Measurements from ENCODE around the gene OR5C1.
"Not testable (repeated sequence)": the region's sequence is repeated elsewhere in the genome, so short reads cannot be mapped to it uniquely, and the experiment has no call there.

OR5C1 gene

DNA sequence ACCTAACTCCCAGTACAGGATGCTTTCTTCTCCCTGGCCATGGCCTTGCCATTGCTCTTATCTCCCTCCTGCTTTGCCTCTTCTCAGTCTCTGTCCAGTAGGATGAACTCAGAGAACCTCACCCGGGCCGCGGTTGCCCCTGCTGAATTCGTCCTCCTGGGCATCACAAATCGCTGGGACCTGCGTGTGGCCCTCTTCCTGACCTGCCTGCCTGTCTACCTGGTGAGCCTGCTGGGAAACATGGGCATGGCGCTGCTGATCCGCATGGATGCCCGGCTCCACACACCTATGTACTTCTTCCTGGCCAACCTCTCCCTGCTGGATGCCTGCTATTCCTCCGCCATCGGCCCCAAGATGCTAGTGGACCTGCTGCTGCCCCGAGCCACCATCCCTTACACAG, at the start of gene OR5C1:
Gene OR5C1 (plus strand): TSS at position 103 of the 400 bp plus-strand sequence. CDS start 0 bp downstream, at position 103.
- in situ Hi-C loops (cut with HindIII; ENCODE audit: low sequenced_read_pairs) = no loop called here

- in situ Hi-C loops (cut with HindIII; ENCODE audit: low sequenced_read_pairs) = no loop called here
Observed at GRCh38 chr9:122742003-122742402, 46.7 kb upstream of the OR5C1 start, which contains the start of gene OR1L6. Gene OR1L6, plus strand, starts transcription at chr9:122742303. Its CDS starts 7,545 bp downstream, at chr9:122749848.

GRCh38 chr9:122754825-122755224, 33.9 kb upstream of the OR5C1 start:
- in situ Hi-C loops (cut with HindIII; ENCODE audit: low sequenced_read_pairs) = loop anchor here (5.0 kb wide), 1 partner anchor 63 kb away; no protein-coding TSS in a partner anchor

GRCh38 chr9:122767817-122768216, 20.9 kb upstream of the OR5C1 start:
- in situ Hi-C loops (cut with HindIII; ENCODE audit: low sequenced_read_pairs) = no loop called here

GRCh38 chr9:122777052-122777451, 11.7 kb upstream of the OR5C1 start:
- in situ Hi-C loops (cut with HindIII; ENCODE audit: low sequenced_read_pairs) = no loop called here

DNA sequence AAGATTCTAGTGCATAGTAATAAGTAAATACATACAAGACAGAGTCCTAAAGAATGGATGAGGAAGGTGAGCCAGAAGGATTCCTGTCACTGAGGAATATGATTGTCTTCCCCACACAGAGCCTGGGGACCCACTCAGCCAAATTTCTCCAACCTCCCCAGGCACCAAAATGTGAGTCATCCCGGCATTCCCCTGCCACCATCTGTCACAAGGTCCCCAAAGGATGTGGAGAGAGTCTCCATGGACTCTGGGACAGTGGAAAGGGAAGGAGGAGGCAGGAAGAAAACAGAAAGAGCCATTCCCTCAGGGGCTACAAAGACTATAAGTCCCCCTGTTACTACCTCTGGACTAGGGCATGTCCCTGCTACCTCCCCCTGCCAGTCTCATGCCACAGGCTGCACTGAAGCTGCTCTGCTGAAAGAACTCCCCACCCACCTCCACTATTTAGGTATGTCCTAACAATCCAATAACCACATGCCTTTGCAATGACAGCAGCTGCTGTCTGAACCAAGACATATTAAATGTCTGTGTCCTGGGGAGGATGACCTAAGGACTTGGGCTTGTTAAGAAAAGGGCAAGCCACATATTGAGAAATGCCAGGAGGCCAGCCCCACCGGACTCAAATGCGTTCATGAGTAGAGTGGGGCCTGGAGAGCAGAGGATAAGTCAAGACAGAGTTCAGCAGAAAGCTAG, 10.7 kb upstream of the OR5C1 start:
- in situ Hi-C loops (cut with HindIII; ENCODE audit: low sequenced_read_pairs) = no loop called here

- in situ Hi-C loops (cut with HindIII; ENCODE audit: low sequenced_read_pairs) = no loop called here
Observed at GRCh38 chr9:122779181-122779580, 9.6 kb upstream of the OR5C1 start.

- in situ Hi-C loops (cut with HindIII; ENCODE audit: low sequenced_read_pairs) = no loop called here
Observed at GRCh38 chr9:122780026-122780425, 8.7 kb upstream of the OR5C1 start.

GRCh38 chr9:122781671-122782070, 7.1 kb upstream of the OR5C1 start:
- in situ Hi-C loops (cut with HindIII; ENCODE audit: low sequenced_read_pairs) = no loop called here

DNA sequence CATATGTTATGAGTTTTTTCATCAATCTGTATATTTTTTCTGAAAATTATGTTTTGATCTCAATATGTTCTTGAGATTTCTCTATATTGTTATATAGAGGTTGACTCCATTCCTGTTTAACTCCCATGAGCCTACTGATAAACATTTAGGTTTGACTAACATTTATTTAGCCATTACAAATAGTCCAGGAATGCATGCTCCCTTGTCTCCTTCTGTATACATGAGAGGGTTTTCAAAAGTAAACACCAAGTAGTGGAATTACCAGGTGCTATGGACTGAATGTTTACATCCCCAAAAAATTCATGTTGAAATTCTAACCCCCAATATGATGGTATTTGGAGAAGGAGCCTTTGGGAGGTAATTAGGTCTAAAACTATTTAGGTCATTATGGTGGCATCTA, 3.5 kb upstream of the OR5C1 start:
- in situ Hi-C loops (cut with HindIII; ENCODE audit: low sequenced_read_pairs) = no loop called here

- in situ Hi-C loops (cut with HindIII; ENCODE audit: low sequenced_read_pairs) = no loop called here
Observed at GRCh38 chr9:122786338-122786737, 2.4 kb upstream of the OR5C1 start.

DNA sequence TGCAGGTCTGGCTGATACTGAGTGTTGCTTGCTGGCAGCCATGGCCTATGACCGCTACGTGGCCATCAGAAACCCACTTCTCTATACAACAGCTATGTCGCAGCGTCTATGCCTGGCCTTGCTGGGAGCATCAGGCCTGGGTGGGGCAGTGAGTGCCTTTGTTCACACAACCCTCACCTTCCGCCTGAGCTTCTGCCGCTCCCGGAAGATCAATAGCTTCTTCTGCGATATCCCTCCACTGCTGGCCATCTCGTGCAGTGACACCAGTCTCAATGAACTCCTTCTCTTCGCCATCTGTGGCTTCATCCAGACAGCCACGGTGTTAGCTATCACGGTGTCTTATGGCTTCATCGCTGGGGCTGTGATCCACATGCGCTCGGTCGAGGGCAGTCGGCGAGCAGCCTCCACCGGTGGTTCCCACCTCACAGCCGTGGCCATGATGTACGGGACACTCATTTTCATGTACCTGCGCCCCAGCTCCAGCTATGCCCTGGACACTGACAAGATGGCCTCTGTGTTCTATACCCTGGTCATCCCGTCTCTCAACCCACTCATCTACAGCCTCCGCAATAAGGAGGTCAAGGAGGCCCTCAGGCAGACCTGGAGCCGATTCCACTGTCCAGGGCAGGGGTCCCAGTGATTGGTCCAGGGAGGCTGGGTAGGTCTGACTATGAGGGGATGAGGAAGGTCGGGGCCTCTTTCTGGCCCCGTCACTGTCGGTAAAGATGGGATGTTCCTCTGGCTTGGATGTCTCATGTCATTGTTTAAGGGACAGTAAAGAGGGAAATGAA, 718 bp downstream of the OR5C1 start:
- in situ Hi-C loops (cut with HindIII; ENCODE audit: low sequenced_read_pairs) = no loop called here

DNA sequence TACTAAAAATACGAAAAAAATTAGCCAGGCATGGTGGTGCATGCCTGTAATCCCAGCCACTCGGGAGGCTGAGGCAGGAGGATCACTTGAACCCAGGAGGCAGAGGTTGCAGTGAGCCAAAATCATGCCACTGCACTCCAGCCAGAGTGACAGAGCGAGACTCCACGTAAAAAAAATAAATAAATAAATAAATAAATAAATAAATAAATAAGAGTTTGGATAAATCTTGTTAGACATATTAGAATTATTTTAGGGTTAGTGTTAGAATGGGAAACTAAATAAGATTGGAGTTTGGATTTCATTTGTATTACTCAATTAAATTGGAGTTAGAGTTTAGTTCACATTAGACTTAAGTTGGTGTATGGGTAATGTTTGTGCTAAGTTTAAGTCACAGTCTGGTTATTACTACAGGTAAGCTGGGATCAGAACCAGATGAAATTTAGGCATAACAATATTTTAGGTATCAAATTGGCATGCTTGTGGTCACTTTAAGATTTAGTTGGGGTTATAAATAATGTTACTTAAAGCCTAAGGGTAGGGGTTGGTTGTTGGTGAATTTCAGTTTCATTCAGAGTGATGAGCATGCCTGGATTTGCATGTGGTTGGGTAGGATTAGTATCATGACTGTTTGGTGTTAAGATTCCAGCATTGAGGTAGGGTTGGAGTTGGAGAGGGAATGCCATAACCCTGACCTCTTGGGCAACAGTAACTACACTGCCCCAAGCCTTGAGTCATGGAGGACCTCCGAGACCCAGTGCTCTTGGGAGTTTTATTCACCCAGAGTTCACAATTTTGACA, 3.3 kb downstream of the OR5C1 start:
- in situ Hi-C loops (cut with HindIII; ENCODE audit: low sequenced_read_pairs) = no loop called here

DNA sequence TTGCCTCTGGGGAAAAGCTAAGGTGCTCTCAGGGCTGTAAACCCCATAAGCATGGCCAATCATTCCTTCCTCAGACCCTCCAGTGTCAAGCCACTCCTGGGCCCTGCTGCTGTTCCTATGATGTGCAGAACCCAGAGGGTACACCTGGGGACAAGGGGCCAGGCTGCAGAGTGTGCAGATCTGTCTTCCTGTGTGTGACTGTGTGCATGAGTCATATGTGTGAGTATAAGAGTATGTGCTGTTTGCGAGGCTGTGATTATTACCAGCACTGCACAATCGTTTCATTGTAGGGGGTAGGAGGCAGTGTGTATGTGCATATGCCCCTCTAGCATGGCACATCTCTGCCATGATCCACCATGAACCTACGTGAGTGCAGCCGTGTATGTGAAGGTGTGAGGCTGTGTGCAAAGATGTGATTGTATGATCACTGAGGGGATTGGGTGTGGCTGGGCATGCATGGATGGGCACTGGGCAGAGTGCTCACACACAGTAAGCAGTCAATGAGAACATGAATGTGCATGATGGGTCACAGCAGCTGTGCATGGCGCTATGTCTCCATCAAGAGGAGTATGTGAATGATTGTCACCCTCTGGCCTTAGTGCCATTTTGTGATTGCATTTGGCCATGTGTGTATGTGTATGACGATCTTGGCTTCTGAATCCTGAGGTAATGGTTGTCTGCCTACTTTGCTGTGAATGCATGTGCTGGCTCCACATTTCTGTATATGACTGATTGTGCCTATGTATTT, 8.8 kb downstream of the OR5C1 start:
- in situ Hi-C loops (cut with HindIII; ENCODE audit: low sequenced_read_pairs) = no loop called here

DNA sequence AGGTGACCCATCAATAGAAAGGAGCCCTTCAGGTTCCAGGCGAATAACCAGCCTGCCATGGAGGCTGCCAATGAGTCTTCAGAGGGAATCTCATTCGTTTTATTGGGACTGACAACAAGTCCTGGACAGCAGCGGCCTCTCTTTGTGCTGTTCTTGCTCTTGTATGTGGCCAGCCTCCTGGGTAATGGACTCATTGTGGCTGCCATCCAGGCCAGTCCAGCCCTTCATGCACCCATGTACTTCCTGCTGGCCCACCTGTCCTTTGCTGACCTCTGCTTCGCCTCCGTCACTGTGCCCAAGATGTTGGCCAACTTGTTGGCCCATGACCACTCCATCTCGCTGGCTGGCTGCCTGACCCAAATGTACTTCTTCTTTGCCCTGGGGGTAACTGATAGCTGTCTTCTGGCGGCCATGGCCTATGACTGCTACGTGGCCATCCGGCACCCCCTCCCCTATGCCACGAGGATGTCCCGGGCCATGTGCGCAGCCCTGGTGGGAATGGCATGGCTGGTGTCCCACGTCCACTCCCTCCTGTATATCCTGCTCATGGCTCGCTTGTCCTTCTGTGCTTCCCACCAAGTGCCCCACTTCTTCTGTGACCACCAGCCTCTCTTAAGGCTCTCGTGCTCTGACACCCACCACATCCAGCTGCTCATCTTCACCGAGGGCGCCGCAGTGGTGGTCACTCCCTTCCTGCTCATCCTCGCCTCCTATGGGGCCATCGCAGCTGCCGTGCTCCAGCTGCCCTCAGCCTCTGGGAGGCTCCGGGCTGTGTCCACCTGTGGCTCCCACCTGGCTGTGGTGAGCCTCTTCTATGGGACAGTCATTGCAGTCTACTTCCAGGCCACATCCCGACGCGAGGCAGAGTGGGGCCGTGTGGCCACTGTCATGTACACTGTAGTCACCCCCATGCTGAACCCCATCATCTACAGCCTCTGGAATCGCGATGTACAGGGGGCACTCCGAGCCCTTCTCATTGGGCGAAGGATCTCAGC, 11.6 kb downstream of the OR5C1 start, which contains the start of gene OR1K1:
Gene OR1K1 (plus strand): TSS at position 58 of the 995 bp plus-strand sequence. CDS start 0 bp downstream, at position 58.
- in situ Hi-C loops (cut with HindIII; ENCODE audit: low sequenced_read_pairs) = no loop called here

DNA sequence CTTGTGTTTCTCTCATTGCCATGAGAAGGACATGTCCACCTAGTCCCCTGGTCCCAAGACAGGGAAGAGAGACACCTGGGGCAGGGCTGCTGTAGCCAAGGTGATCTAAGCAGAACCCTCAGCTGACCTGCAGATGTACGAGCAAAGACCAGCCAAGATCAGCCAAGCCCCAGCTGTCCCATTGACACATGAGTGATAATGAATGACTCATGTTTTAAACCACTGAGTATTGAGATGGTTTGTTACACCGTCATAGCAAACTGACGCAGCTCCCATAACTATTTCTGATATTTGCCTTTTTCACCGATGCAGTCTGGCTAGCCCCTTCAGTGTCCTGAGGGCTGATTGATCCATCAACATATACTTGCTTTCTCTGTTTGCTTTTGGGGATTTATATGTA, 17.9 kb downstream of the OR5C1 start:
- in situ Hi-C loops (cut with HindIII; ENCODE audit: low sequenced_read_pairs) = no loop called here

DNA sequence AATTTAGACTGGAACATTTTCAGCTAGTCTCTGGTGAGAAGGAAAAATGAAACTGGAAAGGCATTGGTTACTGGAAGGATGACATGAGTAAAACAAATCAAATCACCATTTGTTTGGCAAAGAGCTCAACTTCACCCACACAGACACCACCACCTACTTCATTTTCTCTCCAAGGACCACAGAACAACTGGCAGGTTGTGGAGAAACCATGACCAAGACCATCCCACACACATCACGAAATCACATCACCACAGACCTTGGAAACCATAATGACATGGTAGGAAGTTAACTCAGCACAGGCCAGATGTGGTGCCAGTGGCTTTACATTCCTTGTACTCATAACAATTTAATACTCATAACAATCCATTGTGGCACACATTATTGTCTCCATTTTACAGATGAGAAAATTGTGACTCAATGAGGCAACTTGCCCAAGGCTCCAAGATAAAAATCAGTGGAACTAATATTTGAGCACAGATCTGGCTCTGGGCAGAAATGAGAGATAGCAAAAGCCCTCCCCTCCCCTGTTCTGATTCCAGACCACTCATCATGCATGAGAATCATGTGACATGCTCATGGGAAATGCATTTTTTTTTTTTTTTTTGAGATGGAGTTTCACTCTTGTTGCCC, 18.7 kb downstream of the OR5C1 start:
- in situ Hi-C loops (cut with HindIII; ENCODE audit: low sequenced_read_pairs) = no loop called here

GRCh38 chr9:122808141-122808540, 19.4 kb downstream of the OR5C1 start:
- in situ Hi-C loops (cut with HindIII; ENCODE audit: low sequenced_read_pairs) = no loop called here

DNA sequence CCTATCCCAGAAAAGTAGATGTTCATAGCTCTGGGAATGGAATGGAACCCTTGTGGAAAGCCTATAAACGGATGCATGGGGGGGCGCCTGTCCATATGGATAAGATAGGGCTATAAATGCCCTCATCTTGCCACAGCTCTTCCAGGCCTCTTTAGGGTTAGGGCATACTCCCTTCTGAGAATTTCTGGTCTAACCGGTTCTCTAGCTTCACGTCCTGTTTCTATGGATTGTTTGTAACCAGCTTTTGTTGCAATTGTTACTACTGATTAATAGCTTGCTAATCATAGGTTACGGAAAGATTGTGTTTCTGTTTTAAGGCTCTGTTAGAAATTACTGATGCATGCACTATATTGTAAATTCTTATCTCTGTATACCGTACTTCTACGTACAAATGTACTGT, 20.5 kb downstream of the OR5C1 start:
- in situ Hi-C loops (cut with HindIII; ENCODE audit: low sequenced_read_pairs) = not testable (repeated sequence)

Measured in endothelial cell of hepatic sinusoid (primary cell).